Esophagus muscularis mucosa (tissue), 3 donors: ENCODE measurements around the gene TMEM50B.

Experiments
- CTCF ChIP-seq, 3 experiments: fragments of 200-600 bp in 2 of 3; fragments of 450-650 bp in 1 of 3; sonication (generic) in 2 of 3; IDR thresholded peaks; one replicate each; pipeline ENCODE4 v1.5.1; 2017 to 2019; ENCODE audit warnings: antibody characterized with exemption in 3 of 3, mild to moderate bottlenecking in 2 of 3, moderate library complexity in 1 of 3
- EP300 ChIP-seq: sonication (generic); formaldehyde crosslinking; IDR thresholded peaks from one replicate; pipeline ENCODE4 v1.6.1; 2017; ENCODE audit warnings: antibody characterized with exemption

- TF ChIP-seq CTCF (IDR thresholded peaks at IDR 0.05) (no peak), EP300 (no peak)
Measured at GRCh38 chr21:33512481-33512880, 32.7 kb upstream of the TMEM50B start.
